ENCODE results near the gene PRADC1.

DNA sequence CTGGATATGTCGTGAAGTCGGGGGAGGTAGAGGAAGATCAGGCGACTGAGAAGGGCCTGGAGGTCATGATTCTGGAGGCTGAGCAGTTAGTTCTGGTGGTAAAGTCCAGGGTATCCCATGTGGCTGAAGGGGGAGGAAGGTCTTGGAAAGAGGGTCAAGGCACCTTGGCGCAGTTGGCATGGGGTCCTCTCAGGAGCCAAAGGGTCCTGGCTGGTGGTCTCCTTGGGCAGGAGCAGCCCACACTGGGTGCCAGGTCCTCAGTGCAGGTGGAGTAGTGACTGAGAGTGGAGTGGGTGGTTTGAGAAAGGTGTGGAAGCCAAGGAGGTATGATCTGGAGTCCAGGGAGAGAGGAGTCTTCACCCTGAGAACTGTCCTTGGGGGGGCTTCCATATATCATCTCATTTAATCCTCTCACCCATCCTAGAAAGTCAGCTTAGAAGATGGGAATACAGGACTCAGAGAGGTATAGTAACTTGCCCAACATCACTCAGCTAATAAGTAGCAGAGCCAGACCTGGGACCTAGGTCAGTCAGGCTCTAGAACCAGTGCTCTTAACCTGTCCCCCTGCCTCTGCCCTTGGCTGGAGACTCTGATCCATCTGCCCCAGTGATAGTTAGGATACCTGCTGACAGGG lies 26.8 kb upstream of the PRADC1 start:
- TF ChIP-seq, protein P1, sequence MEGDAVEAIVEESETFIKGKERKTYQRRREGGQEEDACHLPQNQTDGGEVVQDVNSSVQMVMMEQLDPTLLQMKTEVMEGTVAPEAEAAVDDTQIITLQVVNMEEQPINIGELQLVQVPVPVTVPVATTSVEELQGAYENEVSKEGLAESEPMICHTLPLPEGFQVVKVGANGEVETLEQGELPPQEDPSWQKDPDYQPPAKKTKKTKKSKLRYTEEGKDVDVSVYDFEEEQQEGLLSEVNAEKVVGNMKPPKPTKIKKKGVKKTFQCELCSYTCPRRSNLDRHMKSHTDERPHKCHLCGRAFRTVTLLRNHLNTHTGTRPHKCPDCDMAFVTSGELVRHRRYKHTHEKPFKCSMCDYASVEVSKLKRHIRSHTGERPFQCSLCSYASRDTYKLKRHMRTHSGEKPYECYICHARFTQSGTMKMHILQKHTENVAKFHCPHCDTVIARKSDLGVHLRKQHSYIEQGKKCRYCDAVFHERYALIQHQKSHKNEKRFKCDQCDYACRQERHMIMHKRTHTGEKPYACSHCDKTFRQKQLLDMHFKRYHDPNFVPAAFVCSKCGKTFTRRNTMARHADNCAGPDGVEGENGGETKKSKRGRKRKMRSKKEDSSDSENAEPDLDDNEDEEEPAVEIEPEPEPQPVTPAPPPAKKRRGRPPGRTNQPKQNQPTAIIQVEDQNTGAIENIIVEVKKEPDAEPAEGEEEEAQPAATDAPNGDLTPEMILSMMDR (IDR thresholded peaks at IDR 0.05 in 8 of 11, conservative IDR thresholded peaks at IDR 0.05 in 3 of 11), result no peak
- no peak for TF ChIP-seq POLR2A (IDR thresholded peaks at IDR 0.05)
- TF ChIP-seq POLR2AphosphoS5 (IDR thresholded peaks at IDR 0.05), result no peak

Data from spleen (tissue), 7 donors.